Astrocyte (in vitro differentiated cells and primary cell): ENCODE results near the gene EPHA7.

Experiments used
- EZH2 ChIP-seq: IDR thresholded peaks from 2 replicates; pipeline ENCODE4 v1.6.1; 2012; ENCODE audit warnings: mild to moderate bottlenecking, low read length, inconsistent platforms; ENCODE audit not compliant: insufficient read depth
- TF ChIP-seq, protein P1 (sequence below): IDR thresholded peaks from 2 replicates; pipeline ENCODE4 v1.5.1; 2011; ENCODE audit warnings: low read depth, mild to moderate bottlenecking, inconsistent platforms, low read length, moderate library complexity; ENCODE audit not compliant: insufficient read depth

GRCh38 chr6:93351222-93351621 lies 68.1 kb downstream of the EPHA7 start:
- TF ChIP-seq, protein P1, sequence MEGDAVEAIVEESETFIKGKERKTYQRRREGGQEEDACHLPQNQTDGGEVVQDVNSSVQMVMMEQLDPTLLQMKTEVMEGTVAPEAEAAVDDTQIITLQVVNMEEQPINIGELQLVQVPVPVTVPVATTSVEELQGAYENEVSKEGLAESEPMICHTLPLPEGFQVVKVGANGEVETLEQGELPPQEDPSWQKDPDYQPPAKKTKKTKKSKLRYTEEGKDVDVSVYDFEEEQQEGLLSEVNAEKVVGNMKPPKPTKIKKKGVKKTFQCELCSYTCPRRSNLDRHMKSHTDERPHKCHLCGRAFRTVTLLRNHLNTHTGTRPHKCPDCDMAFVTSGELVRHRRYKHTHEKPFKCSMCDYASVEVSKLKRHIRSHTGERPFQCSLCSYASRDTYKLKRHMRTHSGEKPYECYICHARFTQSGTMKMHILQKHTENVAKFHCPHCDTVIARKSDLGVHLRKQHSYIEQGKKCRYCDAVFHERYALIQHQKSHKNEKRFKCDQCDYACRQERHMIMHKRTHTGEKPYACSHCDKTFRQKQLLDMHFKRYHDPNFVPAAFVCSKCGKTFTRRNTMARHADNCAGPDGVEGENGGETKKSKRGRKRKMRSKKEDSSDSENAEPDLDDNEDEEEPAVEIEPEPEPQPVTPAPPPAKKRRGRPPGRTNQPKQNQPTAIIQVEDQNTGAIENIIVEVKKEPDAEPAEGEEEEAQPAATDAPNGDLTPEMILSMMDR, result no peak
- TF ChIP-seq EZH2, result no peak
